Activated CD4-positive, alpha-beta T cell treated with anti-CD3 and anti-CD28 coated beads for 4 hours (primary cell): ENCODE measurements around the gene CCNL1.
"Not testable (repeated sequence)": the region's sequence is repeated elsewhere in the genome, so short reads cannot be mapped to it uniquely, and the experiment has no call there.

Experiments used
- DNase-seq, 2 donors: peaks; one replicate each; pipeline ENCODE4 v3.0.0-alpha.2; 2020

The CCNL1 gene

DNA sequence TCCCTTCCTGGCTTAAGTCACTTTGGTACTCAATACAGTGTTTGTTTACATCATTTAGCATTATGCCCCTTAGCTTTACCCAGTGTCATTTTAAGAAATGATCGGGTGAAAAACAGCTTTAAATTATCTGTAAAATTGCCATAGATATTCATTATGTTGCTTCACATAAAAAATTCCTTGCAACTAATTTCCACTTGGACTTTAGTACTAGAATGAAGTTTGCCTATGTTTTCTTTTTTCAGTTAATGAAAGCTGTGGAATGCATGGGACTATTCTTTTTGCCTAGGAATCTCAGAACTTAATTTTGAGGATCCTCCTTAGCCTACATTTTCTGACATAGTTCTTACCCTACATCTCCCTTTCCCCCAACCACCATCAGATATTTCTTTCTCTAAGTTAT is 38.4 kb downstream of the CCNL1 start:
- no peak for DNase-seq

DNA sequence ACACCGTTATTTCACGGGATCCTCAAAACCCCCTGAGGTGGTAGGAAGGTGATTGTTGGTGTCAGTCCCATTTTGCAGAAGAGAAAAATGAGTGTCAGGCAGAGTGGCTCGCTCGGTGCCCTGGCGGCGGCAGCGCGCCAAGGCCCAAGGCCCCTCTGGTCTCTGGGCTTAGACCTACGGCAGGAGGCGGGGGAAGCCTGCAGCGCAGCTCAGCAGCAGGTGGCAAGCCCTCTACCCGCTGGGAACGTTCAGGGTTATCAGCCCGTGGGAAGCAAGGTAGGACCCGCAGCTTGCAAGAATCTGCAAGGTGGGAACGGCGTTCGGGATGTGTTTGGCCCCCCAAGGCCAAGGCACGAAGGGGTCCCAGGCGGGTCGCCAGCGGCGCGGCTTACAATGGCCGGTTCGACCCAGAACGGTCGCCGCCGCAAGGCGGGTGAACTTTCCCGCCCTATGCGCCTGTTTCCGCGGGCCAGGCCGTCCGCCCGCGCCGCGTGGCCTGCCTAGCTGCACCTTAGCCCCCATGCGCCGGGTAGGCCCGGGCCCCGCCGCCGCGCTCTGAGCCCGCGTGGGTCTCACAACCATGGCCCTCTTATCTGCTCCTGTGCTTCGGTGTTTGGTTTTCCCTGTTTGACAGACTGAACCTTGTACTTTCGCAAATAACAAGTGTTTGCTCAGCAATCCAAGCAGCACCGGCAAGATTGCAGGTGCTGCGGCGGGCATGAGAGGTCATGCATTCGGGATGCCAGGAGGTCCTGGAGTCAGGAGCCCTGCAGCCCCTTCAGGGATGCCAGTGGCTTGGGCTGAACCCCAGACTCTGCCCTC is 39.7 kb downstream of the CCNL1 start:
- DNase-seq = no peak

DNA sequence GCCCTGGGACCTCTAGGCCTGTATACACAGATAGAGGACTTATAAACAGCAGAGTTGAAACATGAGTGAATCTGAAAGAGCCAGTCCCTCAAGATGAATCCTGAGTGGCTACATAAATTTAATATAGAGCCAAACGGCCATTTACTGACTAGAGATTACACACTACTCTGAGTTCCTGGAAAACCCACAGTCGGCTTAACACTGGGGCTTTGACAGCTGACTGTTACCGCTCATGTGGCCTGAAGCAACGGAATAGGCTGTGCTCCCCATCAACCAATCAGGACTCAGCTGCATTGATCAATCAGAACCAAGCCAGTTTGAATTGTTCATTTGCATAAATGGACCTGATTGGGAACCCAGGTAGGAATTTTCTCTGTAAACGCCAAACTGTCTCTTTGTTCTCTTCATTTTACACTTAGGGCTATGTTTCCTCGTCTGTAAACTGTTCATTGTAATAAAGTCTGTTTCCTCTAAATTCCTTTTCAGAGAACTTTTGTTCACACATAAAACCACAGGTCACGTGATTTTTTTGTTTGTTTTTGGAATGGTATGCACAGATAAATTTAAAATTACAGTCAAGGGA is 40.5 kb downstream of the CCNL1 start:
- peak; percentile 22 to 35 for DNase-seq

DNA sequence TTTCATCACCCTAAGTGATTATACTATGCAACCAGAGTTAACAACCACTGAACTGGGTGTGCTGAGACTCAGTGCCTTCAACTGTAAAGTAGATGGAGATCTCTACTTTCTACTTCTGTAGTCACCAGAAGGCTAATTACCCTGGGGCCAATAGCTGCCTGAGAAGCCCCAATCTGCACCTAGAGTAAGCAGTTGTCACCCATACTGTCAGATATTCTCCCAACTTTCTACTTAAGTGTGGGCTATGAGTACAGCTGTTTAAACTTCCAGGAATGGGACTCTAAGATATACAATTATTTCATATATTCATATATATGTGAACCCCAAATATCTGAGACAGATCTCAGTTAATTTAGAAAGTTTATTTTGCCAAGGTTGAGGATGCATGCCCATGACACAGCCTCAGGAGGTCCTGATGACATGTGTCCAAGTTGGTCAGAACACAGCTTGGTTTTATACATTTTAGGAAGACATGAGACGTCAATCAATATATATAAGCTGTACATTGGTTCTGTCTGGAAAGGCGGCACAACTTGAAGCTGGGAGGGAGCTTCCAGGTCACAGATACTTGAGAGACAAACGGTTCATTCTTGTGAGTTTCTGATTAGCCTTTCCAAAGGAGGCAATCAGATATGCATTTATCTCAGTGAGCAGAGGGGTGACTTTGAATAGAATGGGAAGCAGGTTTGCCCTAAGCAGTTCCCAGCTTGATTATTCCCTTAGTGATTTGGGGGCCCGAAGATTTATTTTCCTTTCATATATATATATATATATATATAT is 41.9 kb downstream of the CCNL1 start:
- no peak for DNase-seq

DNA sequence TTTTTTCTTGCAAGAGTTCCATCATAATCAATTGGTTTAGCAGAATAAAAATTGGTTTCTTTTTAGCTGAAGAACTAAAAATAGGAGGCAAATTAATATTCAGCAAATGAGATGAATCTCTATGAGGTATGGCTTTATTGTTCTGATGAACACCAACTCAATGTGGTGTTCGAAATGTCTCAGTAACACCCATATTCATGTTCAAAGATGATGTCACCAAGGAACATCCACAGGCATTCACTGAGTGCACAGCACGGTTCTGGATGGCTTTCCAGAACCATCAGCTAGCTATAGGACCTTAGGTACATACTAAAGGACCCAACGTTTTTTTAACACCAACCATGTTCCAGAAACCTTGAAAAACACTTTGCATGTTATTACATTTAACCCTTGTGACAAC is 42.7 kb downstream of the CCNL1 start:
- DNase-seq = no peak

DNA sequence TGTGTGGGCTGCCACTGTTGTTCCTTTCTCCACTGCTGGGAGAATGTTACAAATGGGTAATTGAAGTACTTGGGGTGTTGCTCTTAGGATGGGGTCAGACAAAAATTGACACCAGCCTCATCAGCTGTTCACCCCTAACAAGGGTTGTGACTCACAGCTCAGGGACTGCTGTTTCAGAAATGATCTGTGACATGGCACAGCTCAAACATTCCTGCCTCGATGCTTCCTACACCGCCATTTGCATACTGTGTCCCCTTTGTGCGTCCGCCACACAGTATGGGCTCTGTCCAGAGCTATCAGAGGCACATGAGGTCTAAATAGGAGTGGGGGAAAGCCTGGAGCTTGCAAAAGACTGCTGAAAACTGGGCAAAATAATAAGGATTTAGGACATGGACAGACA is 43.9 kb downstream of the CCNL1 start:
- DNase-seq = no peak

DNA sequence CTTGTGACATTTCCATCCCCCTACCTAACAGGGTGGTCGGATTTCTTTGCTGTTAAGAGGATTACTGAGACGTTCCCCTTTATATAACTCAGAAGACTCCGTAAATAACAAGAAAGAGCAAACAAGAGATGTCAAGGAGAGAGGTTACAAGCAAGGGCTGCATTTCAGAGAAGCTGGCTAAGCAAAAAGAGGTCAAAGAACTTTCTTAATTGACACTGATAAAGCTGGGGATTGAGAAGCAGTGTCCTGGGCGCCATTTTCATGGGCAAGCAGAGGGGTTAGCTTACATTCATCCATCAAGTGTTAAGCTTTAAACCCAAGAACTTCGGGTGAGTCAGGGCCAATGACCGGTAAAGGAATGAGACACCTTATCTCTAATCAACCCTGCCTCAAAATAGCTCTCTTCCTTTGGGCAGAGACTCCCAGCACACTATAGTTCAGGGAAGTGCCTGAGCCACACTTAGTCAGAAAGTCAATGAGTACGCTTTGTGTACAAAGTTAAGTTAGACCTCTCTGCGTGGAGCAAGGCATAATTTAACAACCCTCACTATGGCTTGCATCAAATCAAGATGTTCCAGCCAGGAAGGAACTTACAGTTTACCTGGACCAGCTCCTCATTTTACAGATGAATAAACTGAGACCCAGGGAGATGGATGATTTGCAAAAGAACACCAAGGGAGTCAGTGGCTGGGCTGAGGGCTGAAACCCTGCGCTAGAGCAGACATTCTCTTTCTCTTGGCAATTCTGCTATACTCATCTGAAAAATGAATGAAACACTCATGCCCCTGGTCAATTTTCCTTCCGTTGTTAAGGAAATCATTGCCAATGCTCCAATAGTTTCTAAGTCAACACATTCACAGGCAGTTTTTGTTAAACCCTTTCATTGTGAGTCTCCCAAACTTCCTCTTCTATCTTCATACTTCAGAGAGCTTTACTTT is 44.6 kb downstream of the CCNL1 start:
- DNase-seq = no peak

DNA sequence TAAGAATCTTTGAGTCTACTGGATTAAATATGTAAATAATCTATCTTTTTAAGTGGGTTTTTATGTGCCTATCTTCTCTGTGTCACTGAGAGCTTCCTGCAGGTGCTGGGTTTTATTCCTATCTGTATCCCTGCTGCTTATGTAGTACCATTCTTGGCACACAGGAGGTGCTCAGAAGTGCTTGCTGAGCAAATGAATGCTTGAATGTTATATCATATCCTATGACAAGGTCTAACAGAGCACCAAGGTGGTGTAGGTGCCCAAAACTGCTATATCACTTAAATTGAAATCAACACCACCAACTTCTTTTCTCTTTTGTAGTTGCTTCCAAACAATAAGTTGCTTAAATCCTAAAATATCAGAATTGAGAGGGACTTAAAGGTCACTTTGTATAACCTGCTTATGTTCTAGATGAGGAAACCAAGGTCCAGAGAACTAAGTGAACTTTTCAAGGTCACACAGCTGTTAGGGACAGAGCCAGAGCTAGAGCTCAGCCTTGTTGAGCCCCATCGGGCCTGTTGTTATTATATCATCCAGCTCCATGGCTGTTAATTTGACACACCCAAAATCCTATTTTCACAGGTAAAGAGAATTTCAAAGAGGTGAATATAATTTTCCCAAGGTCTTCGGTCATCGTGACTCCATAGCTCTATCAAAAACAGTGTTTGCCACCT is 46.0 kb downstream of the CCNL1 start:
- DNase-seq = no peak

DNA sequence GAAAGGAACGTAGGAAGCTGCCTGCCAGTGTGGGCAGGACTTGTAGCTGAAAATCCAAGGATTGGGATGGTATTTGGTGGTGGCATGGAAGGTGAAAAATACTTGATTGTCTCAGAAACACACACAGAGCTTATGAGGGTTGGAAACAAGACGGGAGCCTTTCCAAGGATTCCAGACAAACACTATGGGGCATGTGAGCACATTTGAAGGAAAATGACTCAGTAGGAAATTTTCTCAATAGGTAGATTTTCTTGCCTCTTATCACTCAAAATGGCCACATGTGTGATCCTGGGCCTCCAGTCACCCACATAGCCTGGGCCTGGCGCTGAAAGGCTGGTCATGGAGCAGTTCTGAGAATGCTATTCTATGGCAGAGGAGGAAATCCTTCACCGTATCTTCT is 47.4 kb downstream of the CCNL1 start:
- no peak for DNase-seq

DNA sequence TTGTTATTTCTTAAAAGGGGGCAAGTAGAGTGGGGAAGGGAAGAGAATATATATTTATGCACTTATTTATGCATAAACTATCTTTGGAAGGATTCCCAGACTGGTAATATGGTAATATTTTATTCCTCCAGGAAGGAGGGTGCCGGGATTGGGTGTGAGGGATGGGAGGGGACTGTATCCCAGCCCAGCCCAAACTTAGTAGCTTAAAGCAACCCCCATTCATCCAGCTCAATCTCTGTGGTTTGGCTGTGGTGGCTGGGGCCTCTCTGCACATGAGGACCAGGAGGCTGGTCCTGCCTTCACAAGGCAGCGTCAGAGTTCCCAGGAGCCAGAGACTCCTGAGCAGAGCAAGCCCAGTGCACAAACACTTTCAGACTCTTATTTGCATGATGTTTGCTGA is 48.4 kb downstream of the CCNL1 start:
- no peak for DNase-seq

DNA sequence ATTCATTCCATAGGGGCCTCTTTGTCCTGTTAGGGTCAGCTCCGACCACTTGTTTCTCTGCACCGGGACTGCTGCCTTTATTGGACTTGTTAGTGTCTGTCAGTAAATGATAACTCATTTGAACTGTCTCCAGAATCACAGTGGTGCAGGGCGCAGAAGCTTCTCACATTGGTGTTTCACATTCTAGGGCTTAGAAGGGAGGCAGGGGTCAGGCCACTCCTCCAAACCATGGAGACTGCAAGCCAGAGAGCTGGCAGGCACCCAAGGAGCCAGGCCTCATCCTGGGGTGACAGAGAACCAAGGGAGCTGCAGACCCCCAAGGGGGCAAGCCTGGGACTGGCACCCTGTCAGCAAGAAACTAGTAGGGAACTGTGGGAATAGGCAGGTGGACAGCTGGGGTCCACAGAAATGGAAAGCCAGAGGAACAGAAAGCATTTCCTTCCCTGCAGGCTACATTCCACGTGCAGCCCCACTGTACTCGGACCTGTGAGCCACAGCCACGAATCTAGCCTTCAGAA is 49.1 kb downstream of the CCNL1 start:
- no peak for DNase-seq

DNA sequence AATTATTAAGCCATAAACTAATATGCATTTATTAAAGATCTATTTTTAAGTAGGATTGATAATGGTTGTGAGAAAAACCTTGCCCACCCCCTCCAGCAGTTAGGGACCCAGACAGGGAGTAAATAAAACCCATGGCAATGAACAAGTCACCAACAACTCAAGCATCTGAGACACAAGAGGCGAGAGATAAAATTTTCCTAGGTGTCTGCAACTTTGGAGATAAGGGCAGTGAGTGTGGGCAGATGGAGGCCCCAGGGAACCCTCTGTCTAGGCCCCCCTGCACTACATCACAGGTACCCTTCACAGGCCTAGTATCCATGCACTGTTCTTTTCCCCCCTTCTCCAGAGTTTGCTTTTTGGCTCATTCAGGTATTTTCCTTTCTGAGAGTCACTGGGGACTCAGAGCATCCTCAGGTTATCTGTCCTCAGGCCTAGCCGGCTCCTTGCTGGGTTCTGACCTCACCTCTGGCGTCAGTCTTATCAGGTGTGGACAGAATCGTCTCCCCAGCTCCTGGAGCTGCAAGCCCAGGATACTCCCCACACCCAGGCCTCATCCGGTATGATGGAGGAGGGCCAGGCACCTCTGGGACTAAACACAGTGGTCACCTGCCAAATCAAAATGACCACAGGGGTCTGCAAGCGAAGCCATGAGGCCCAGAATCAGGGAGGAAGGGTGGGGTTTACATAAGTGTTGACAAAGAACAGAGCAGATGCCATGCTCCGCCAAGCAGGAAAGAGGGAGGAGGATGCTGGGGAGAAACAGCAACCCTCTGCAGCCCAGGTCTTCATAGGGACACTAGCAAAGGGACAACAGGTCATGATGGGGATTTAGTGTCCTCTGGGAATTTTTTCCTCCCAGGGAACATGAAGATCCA is 50.4 kb downstream of the CCNL1 start:
- DNase-seq = no peak

DNA sequence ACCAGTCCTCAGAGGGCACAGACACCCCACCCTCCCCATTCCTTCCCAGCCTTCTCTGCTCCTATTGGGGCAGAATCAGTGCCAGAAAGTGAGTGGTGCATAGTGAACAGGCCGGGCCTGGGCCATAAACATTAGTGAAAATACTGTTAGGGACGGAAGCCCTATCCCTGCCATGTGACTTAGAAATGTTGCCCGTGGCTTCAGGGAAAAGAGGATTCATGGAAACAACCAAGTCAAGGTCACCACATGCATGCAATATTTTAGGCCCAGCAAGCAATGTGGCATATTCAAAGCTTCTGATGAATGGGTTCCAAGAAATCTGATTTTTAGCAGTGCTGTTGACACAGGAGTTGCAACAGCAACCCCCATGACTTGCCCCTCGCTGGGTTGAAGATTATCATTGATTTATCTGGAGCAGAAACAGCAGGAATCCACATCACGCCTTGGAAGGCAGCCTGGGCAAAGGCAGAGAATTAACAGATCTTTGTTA is 52.3 kb downstream of the CCNL1 start:
- no peak for DNase-seq

DNA sequence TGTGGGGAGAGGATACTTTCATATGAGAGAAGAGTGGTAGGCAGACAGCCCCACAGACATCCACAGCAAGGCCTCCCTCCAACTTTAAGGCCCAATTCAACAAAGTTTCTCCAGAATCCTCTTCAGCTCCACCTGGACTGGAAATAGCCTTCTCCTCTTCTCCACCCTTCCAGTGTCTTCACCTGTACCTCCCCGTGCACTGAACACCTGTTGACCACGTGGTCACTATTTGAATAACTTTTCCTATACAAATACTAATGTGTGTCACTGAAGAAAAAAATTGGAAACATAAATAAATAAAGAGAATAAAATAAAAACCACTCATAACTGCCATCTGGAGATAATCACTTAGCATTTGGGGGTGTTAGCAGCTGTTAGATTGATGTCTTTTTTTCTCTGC is 52.9 kb downstream of the CCNL1 start:
- no peak for DNase-seq

DNA sequence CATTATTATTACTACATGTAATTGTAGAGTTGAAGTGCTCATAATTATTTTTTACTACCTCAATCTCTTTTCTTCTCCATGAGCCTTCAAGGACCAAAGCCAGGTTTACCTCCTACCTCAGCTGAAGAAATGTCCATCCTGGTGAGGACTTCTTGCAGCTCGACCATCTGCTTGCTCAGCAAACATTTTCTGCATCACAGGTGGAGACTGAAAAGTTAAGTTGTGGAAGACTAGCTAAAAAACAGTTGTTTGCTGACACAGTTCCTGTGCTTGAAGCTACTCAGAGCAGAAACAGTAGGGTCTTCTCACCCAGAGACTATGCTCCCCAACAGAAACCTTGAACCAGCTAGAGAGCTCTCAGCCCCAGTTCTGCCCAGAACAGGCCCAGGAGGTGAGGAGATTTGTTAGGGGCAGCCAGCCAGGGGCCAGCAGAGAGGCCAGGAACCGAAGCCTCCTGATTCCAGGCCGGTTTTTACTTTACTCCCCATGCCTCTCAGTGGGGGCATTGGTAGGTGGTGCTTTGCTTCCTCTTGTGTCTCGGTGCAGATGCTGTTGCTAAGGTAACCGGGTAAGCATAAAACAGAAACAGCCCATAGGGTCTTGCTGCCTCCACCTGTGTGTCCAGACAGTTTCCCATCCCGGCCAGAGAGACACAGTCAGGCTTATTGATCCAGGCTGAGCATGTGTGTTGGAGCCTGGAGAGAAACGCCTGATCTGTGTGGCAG is 54.9 kb downstream of the CCNL1 start:
- no peak for DNase-seq

DNA sequence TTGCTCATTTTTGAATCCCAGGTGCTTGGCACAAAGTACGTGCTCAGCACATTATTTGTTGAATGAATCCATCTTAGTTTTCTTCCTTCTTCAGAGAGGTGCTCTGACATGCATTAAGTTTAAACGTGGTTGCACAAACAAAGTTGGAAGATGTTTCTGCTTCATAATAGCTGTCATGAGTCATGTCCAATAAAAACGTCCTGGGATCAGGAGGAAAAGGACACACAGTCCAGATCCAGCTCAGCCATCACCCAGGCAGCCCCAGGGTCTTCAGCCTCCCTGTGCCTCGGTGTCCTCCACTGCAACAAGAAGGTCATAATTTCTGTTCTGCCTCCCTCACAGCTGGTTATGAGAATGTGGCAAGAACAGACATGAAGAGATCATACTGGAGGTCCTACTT is 55.4 kb downstream of the CCNL1 start:
- DNase-seq = no peak

DNA sequence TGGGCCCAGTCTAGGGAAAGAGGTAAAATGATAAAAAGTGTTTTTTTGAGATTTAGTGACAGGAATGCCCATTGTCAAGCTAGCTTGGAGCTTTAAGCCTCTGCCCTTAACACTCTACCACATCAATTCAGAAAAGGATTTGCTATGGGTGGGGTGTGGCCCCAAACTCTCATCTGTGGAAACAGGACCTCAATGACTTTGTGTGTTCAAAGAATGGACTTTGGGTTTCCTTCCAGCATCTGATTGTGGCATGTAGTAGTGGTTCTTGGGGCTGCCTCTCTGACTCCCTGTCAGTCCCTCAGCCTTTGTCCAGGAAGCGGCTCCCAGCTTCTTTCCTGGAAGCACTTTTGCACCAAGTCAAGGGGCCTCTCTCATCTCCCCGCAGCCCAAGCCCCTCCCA is 56.1 kb downstream of the CCNL1 start:
- DNase-seq = no peak

DNA sequence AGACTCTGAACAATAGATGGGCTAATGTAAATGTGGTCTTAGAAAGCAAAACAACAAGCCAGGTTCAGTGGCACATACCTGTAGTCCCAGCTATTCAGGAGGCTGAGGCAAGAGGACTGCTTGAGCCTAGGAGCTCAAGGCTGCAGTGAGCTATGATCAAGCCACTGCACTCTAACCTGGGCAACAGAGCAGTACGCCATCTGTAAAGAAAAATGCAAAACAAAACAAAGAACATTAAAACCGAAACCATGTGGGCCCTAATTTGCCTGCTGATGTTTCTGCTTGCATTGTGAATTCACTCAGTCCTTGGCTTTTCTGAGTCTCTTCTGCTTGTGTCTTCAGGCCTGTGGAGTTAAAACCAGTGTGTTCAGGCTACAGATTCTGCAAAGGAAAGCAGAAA is 56.7 kb downstream of the CCNL1 start:
- DNase-seq = no peak

DNA sequence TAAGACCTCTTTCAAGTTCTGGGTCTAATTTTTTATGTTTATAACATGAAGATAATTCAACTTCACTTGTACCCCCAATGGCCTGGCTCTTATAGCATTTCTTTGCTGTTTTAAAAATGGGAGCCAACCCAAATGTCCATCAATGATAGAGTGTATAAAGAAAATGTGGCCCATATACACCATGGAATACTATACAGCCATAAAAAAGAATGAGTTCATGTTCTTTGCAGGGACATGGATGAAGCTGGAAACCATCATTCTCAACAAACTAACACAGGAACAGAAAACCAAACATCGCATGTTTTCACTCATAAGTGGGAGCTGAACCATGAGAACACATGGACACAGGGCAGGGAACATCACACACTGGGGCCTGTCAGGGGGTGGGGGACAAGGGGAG is 57.4 kb downstream of the CCNL1 start:
- DNase-seq = not testable (repeated sequence)

DNA sequence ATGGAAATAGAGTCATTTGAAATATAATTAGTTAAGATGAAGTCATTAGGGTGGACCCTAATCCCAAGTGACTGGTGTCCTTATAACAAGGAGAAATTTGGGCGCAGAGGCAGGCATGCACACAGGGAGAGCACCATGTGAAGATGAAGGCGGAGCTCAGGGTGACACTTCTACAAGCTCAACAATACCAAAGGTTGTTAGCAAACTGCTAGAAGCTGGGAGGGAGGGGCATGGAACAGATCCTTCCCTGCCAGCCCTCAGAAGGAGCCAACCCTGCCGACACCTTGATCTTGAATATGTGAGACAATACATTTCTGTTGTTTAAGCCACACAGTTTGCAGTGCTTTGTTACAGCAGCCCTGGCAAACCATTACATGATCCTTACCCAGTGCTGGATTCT is 57.8 kb downstream of the CCNL1 start:
- DNase-seq = no peak
